Measurements from ENCODE around the gene DNAJC17.

DNA sequence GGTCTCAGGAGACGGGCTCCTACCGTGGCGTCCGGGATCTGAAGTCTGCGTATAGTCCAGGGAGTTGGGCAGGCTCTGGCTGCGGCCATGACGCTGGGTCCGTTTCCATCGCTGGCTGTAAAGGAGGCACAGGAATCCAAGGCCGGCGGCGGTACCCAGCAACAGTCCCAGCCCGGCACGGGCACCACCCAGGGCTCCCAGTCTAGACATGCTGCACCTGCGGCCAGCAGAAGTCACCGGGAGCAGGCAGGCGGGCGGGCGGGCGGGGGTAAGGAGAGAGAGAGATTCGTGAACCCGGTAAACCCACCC, 52.7 kb downstream of the DNAJC17 start:
- TF ChIP-seq, protein P1, sequence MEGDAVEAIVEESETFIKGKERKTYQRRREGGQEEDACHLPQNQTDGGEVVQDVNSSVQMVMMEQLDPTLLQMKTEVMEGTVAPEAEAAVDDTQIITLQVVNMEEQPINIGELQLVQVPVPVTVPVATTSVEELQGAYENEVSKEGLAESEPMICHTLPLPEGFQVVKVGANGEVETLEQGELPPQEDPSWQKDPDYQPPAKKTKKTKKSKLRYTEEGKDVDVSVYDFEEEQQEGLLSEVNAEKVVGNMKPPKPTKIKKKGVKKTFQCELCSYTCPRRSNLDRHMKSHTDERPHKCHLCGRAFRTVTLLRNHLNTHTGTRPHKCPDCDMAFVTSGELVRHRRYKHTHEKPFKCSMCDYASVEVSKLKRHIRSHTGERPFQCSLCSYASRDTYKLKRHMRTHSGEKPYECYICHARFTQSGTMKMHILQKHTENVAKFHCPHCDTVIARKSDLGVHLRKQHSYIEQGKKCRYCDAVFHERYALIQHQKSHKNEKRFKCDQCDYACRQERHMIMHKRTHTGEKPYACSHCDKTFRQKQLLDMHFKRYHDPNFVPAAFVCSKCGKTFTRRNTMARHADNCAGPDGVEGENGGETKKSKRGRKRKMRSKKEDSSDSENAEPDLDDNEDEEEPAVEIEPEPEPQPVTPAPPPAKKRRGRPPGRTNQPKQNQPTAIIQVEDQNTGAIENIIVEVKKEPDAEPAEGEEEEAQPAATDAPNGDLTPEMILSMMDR (IDR thresholded peaks at IDR 0.05): no peak
- TF ChIP-seq POLR2A (IDR thresholded peaks at IDR 0.05): no peak
